ENCODE results near the gene HIP1R.

DNA sequence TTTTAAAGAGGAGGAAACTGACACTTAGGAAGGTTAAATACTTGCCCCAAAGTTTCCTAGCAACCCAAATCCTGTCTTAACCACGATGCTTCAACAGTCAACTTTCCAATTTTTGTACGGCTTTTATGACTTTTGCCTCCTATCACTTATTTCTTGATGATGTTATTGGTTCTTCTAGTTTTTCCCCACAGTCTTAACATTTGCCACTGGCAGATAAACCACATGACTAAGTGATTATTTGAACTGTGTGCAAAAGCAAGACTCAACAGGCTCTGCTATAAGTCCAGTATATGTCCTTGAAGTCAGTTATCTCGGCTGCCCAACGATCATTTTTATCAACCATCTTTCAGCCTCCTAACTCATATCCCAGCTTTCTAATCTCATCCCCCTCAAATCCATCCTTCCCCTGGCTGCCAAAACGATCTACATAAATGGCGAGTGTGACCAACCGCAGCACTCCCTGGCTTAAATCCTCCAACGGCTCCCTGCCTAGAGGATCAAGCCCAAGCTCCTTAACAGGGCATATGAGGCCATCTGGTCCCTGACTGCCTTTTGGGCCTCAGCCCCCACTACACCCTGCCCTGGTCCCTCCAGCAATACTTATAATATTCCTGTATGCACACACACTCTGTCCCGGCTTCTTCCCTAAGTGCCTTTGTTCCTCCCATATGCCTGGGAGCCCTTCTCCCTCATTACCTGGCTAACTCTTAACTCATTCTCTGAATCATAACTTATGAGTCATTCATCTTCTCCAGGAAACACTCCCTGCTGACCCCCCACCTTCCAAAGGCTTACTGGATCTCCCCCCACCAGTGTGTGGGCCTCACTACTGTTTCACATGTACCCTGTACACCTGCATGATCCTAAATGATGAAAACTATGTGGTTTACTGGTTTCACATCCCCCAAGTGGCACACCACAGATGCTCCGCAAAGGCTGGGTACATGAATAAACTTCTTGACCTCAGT, 51.9 kb downstream of the HIP1R start:
- no peak for TF ChIP-seq ZNF274 (IDR thresholded peaks at IDR 0.05; ENCODE audit: borderline replicate concordance, extremely low read depth, low read length)
- TF ChIP-seq, protein P1, sequence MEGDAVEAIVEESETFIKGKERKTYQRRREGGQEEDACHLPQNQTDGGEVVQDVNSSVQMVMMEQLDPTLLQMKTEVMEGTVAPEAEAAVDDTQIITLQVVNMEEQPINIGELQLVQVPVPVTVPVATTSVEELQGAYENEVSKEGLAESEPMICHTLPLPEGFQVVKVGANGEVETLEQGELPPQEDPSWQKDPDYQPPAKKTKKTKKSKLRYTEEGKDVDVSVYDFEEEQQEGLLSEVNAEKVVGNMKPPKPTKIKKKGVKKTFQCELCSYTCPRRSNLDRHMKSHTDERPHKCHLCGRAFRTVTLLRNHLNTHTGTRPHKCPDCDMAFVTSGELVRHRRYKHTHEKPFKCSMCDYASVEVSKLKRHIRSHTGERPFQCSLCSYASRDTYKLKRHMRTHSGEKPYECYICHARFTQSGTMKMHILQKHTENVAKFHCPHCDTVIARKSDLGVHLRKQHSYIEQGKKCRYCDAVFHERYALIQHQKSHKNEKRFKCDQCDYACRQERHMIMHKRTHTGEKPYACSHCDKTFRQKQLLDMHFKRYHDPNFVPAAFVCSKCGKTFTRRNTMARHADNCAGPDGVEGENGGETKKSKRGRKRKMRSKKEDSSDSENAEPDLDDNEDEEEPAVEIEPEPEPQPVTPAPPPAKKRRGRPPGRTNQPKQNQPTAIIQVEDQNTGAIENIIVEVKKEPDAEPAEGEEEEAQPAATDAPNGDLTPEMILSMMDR (IDR thresholded peaks at IDR 0.05; ENCODE audit: control extremely low read depth in 1 of 3, insufficient read depth in 1 of 3, low read depth in 1 of 3, low read length in 3 of 3): no peak
- TF ChIP-seq NANOG (IDR thresholded peaks at IDR 0.05; ENCODE audit: insufficient read depth, low read depth, low read length, poor library complexity, severe bottlenecking): no peak
- no peak for TF ChIP-seq TBP (IDR thresholded peaks at IDR 0.05; ENCODE audit: low read depth, low read length)
